ENCODE data around the gene TRABD2A.

The TRABD2A gene

DNA sequence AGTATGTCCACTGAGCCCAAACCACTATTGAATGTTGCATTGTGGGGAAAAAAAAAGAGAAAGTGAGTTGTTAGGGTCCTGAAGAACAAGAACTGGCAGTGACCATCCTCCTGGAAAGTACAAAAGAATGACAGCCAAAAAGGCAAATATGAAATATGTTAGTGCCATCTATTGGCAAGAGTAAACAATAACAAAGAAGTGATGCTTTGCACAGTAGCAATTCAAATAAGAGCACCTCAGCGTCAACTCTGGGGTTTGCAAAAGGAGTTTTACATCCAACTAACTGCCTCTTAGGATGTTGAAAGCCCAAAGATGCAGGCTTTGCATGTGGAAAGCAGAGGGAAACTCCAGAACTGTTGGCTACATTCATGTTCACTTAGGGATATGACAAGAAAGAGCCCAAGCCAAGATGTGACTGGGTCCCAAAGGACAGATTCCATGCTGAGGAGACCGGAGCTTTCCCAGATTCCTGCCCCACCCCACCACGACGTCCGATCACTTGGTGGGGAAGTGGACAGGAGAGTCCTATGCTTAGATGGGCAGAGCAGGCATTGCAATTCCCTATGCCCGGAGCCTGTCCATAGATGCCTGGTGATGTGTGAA lies 15.6 kb downstream of the TRABD2A start:
- in situ Hi-C loops (cut with HindIII; ENCODE audit: low pct_ligation_motif_present, low pct_unique_long_range_greater_than_20kb, low sequenced_read_pairs) = no loop called here
- DNase-seq = peak; percentile 40

DNA sequence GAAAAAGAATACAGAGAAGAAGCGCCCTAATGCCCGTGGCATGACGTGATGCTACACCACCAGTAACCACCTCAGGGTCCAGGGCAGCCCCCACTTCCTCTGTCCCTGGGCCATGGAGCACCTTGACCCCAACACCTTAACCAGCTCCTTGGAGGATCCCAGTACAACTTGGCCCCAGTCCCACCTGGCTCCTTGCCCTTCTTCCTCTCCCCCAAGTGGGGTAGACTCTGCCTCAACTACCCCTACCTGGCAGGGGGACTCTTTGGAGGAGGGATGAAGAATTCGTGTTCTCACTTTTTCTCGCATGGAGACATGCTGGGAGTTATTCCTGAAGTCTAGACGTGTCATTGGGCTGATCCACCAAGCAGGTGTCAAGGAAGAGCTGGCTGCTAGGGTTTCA lies 18.9 kb downstream of the TRABD2A start:
- DNase-seq = no peak
- in situ Hi-C loops (cut with HindIII; ENCODE audit: low pct_ligation_motif_present, low pct_unique_long_range_greater_than_20kb, low sequenced_read_pairs) = no loop called here

DNA sequence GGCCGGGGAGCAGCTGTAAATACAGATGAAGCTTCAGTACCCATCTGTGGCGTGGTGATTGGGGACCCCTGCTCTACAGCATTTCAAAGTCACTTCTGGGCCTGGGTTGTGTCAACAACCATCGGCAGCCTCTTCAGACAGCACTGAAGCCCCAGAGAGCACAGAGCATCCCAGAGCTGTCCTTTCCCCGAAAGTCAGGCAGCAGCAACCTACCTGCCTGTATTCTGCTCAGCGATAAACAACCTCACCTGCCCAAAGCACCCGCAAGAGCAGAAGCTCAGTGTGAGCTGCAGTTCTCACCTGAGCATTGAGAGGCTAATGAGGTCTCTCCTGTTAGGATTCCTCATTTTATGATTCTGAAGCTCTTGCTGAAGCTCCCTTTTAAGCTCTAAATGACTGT lies 19.3 kb downstream of the TRABD2A start:
- no peak for DNase-seq
- in situ Hi-C loops (cut with HindIII; ENCODE audit: low pct_ligation_motif_present, low pct_unique_long_range_greater_than_20kb, low sequenced_read_pairs) = no loop called here

DNA sequence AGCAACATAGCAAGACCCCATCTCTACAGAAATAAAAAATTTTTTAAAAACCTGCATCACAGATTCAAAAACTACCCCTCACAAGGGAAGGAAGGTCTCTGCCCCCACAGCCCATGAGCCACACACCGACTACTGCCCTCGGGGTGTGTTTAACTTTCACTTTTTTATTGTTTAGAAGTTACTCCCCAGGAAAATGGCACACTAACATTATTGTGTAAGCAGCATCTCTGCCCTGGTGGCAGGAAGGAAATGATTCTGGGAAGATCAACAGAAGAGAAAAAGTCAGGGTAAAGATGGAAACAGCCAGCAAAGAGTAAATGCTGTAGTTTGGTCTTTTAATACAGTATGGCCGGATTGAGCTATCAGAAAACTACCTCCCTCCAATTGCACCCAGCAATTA lies 21.9 kb downstream of the TRABD2A start:
- in situ Hi-C loops (cut with HindIII; ENCODE audit: low pct_ligation_motif_present, low pct_unique_long_range_greater_than_20kb, low sequenced_read_pairs) = no loop called here
- DNase-seq = no peak

DNA sequence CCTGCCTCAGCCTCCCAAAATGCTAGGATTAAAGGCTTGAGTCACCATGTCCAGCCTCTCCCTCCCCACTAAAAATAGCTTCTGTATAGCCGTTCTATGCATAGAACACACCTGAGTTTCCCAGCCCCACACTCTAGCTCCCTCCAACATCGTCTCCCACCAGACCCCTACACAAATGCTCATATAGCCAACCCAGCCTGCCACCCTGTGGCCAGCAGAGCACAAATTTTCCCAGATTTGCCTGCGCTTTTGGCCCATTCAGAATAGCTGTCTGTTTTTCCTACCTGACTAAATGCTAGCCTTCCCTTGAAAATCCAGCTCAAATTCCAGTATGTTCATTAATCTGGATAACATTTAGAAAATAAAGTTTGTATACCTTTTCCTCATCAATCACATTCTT lies 22.8 kb downstream of the TRABD2A start:
- in situ Hi-C loops (cut with HindIII; ENCODE audit: low pct_ligation_motif_present, low pct_unique_long_range_greater_than_20kb, low sequenced_read_pairs) = no loop called here
- DNase-seq = peak; percentile 11

DNA sequence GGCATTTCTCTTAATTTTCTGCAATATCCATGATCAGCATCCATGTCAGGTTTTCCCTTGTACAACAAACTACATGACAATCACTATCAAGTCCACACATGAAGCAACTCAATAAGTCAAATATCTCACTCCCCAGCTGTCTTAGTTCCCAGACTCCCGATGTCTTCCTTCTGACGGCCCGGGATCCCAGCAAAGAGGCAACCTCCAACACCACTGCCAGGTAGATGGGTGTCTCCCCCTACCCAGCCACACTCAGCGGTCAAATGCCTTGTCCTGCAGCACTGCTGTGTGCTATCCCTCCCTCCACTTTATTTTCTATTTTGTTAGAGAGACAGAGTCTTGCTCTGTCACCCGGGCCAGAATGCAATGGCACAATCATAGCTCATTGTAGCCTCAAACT lies 23.3 kb downstream of the TRABD2A start:
- in situ Hi-C loops (cut with HindIII; ENCODE audit: low pct_ligation_motif_present, low pct_unique_long_range_greater_than_20kb, low sequenced_read_pairs) = no loop called here
- DNase-seq = no peak

DNA sequence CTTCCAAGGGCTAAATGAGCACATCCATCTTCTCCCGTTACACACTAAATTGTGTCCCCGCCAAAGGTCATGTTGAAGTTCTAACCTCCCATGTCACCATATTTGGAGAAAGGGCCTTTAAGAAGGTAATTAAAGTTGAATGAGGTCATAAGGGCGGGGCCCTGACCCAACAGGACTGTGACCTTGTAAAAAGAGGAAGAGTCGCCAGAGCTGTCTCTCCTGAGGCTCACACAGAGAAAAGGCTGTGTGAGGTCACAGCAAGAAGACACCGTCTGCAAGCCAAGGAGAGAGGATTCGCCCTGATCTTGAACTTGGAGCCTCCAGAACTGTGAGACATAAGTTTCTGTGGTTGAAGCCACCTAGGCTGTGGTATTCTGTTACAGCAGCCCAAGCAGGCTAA lies 24.1 kb downstream of the TRABD2A start:
- in situ Hi-C loops (cut with HindIII; ENCODE audit: low pct_ligation_motif_present, low pct_unique_long_range_greater_than_20kb, low sequenced_read_pairs) = no loop called here
- no peak for DNase-seq

DNA sequence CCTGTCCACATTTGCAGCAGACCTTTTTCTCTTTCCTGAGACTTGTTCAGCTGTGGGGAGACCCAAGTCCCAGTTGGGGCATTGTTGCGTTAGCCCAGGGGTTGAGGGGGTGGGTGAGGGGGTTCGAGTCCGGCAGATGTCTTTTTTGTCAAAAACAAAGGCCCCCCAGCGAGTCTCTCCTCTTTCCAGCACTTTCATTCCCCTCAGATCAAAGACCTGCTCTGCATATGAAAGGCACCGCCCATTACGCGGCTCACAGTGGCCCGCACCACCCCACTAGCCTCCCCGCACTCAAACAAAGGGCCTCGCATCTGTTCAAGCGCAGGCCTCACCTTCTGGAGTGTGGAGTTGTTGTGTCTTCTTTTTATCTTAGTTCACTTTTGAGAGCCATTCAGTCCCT lies 25.2 kb downstream of the TRABD2A start:
- no peak for DNase-seq
- in situ Hi-C loops (cut with HindIII; ENCODE audit: low pct_ligation_motif_present, low pct_unique_long_range_greater_than_20kb, low sequenced_read_pairs) = no loop called here

DNA sequence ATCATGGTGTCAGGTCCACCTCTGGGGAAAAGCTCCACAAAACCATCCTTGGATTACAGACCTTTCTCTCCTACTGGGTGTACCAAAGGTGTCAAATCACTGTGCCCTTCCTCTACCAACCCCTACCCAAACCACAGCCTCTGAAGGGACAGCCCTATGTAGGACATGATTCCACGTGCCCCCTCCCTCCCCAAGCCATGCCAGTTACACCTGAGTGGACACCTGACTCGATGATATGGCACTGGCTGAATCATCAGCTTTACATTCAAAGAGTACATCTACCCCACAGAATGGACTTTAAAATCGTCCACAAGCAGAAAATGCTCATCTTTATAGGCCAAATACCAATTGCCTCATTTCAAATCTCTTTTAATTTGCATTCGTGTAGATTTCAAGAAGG lies 26.0 kb downstream of the TRABD2A start:
- DNase-seq = no peak
- in situ Hi-C loops (cut with HindIII; ENCODE audit: low pct_ligation_motif_present, low pct_unique_long_range_greater_than_20kb, low sequenced_read_pairs) = no loop called here

DNA sequence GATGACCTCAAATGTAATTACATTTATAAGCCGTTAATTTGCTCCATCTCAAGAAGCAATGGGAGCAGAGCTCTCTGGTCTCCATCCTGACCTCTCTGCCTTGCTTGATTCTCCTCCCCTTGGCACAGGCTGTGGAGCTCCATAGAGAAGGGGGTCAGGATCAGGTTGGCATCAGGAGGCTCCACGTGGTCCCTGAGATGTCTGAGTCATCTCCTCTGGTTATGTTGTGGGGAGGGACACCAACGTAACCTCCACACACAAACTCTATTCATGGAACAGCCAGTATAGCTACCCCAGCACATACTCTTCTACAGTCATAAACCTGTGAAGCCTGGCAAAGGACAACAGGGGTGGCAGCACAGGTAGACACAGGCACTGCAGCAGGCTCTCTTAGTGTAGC lies 29.0 kb downstream of the TRABD2A start:
- in situ Hi-C loops (cut with HindIII; ENCODE audit: low pct_ligation_motif_present, low pct_unique_long_range_greater_than_20kb, low sequenced_read_pairs) = no loop called here
- DNase-seq = no peak

DNA sequence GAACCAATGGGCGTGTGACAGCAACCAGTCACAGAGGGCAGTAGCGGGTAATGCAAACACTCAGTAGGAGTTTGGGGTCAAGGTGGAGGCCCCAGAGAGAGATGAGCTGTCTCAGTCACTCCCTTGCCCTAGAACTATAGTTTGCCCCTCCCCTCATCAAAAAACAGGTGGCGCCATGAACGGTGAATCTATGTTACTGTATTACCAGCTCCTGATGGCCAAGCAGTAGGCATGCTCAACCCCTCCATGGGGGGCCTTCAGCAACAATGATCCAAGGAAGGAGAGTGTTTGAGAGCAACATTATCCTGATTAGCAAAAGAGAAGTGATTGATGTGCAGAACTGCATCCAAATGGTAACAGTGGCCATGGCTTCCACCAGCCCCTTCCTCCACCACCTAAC lies 30.4 kb downstream of the TRABD2A start:
- DNase-seq = no peak
- in situ Hi-C loops (cut with HindIII; ENCODE audit: low pct_ligation_motif_present, low pct_unique_long_range_greater_than_20kb, low sequenced_read_pairs) = no loop called here

DNA sequence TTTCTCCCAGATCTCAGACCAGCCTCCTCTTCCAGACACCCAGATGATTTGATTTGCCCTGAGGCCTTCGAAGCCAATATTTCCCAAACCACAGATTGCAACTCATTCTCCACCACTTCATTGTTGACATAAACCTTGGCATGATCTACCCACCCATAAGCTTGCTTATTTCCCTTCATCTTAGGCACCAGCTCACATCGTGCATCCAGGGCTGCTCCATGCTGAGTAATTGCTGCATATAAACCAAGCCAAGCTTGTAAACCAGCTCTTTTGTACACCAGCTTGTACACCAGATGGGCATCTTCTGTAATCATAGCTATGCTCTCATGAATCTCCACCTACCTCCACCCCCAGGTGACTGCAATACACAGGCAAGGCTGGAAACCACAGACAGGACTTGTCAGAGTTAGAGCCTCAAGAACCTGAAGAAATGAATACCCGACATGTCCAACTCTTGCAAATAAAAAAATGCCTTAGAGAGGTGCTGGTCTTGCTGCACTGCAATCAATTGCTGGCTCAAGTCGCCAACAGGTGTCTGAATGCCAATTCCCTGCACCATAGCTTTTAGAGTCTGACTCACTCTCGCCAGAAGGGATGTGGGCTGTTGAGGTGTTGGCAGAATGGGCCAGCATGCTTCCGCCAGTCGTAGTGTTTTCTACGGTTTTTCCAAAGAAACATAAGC lies 31.5 kb downstream of the TRABD2A start:
- in situ Hi-C loops (cut with HindIII; ENCODE audit: low pct_ligation_motif_present, low pct_unique_long_range_greater_than_20kb, low sequenced_read_pairs) = no loop called here

DNA sequence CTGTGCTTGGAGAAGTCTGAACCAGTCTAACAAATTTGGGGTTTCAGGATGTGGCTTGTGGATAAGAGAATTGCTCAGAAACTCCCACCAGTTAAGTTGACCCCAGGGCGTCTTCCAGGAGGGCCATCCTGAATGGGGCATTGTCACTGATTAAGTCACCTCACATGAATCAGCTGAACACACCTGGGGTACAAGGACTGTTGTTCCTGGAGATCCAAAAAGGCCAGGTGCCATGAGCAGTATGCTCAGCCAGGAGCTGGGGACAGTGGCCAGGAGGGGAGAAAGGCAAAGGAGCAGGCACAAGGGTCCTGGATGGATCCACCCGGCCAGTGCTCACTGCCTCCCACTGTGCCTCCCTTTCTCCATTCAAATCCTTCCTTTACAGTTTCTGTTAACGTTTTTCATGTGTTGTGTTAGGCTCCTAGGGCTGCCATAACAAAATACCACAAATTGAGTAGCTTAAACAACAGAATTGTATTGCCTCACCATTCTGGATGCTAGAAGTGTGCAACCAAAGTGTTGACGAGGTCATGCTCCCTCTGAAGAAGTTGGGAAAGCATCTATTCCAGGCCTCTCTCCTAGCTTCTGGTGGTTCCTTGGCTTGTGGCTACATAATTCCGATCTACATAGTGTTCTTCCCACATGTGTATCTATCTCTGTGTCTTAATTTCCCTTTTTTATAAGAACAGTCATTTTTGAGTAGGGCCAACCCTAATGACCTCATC lies 33.4 kb downstream of the TRABD2A start:
- DNase-seq = no peak
- in situ Hi-C loops (cut with HindIII; ENCODE audit: low pct_ligation_motif_present, low pct_unique_long_range_greater_than_20kb, low sequenced_read_pairs) = no loop called here

More for the DNA sequence above, 31.5 kb downstream of the TRABD2A start:
- no peak for DNase-seq

DNA sequence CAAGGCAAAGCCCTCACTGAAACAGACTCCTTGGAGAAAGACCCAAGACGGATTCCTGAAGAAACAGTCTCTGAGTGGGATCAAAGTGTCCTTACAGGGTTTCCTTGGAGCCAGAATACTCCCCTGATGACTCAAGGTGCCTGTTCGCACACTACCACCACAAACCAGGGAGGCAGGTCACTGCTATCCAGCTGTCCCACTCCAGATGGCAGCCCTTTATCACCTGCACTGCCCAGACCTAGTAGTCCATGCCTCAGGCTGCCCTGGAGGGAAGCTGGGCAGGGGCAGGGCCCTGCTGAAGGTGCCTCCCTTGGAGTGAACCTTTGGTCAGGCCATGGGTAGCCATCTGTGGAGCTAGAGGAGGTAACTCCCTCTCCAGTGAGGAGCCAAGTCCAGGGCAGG lies 34.1 kb downstream of the TRABD2A start:
- in situ Hi-C loops (cut with HindIII; ENCODE audit: low pct_ligation_motif_present, low pct_unique_long_range_greater_than_20kb, low sequenced_read_pairs) = no loop called here
- no peak for DNase-seq

DNA sequence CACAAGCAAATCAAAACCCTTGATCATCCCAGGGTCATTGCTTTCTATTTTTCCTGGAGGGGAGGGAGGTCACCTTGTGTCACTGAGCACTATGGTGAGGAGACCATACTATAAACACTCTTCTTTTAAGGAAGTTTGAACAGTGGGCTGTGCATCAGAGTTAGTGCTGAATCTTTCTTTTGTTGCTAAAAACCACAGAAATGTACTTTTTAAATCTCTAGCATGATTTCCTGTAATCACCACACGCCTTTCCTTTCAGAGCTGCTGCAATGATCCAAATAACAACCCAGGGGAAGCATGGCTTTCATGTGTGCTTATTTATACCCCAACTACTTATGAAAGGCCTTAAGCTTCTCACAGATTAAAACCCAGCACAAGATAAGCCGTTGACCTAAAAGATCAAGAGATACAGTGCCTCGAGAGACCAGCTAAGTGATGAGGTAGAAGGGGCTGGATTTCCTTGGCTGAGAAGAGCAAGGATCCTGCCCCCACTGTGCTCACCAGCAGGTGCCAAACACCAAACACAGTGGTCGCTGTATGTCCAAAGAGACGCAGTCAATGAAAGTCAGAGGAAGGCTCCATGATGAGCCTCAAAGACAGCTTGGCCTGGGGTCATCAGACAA lies 34.7 kb downstream of the TRABD2A start:
- no peak for DNase-seq
- in situ Hi-C loops (cut with HindIII; ENCODE audit: low pct_ligation_motif_present, low pct_unique_long_range_greater_than_20kb, low sequenced_read_pairs) = no loop called here

DNA sequence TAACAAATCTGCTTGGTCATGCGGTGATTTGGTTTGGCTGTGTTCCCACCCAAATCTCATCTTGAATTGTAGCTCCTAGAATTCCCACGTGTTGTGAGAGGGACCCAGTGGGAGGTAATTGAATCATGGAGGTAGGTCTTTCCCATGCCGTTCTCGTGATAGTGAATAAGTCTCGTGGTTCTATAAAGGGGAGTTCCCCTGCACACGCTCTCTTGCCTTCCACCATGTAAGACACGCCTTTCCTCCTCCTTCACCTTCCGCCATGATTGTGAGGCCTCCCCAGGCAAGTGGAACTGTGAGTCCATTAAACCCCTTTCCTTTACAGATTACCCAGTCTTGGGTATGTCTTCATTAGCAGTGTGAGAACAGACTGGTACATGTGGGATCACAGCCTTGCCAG lies 36.7 kb downstream of the TRABD2A start:
- no peak for DNase-seq
- in situ Hi-C loops (cut with HindIII; ENCODE audit: low pct_ligation_motif_present, low pct_unique_long_range_greater_than_20kb, low sequenced_read_pairs) = no loop called here

DNA sequence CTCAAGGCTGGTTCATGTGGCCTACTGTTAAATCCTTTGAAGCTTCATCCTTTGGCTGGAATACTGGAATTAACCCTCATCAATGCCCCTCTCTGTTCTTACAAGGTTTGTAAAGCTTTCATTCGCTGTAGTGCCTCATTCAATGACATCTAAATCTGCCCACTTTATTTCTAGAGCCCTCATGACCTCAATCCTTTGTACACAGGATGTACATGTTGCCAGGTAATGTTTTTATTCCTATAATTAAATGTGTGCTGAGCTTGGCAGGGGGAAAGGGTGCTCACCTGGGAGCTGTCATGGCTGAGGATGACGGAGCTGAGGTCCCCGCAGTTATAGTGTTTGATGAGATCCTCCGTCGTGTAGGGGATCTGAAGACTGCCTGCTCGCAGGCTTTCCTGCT lies 39.3 kb downstream of the TRABD2A start:
- in situ Hi-C loops (cut with HindIII; ENCODE audit: low pct_ligation_motif_present, low pct_unique_long_range_greater_than_20kb, low sequenced_read_pairs) = no loop called here
- no peak for DNase-seq

DNA sequence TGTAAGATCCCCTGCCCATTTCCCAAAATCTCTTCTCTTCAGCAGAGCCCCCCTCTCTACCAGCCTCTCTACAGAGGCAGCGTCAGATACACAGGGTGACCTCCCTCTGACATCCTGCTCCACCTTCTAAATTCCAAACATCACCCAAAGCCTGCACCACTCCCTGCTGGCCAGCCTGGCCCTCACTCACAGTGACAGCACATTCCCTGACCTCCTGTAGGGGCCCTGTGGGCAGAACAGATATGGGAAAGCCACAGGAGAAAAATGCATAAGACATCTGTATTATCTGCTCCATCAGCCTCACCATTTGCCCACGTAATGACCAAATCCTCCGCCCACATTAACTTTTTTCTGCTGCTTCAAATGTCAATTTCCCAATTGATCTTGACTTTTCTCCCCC lies 40.6 kb downstream of the TRABD2A start:
- no peak for DNase-seq
- in situ Hi-C loops (cut with HindIII; ENCODE audit: low pct_ligation_motif_present, low pct_unique_long_range_greater_than_20kb, low sequenced_read_pairs) = no loop called here

DNA sequence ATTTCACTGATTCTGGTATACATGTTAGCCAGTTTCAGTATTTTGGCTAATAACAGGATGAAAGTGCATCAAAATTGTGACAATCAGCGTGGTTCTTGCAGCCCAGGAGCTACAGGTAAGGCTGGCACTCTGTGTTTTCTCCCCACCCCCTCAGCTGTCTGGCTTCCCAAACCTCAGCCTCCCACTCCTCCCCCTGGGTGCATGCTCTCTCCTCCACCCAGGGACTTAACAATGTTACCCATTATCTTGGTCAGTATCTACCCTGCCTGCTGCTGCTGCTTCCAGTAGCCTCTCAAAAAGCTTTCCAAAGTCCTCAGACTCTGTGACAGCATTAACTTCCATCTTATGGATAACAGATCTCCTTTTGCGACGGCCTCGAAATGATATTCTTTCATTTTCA lies 41.0 kb downstream of the TRABD2A start:
- in situ Hi-C loops (cut with HindIII; ENCODE audit: low pct_ligation_motif_present, low pct_unique_long_range_greater_than_20kb, low sequenced_read_pairs) = no loop called here
- no peak for DNase-seq
